Stimulated activated CD4-positive, alpha-beta T cell treated with anti-CD3 and anti-CD28 coated beads, Interleukin-2, amount 100 ng/mL, for 48 hours (primary cell): ENCODE data around the gene SAPCD2.
A peak's percentile ranks its signal among the peaks of the same experiment; 100 is the strongest.
"Not testable (repeated sequence)": the region's sequence is repeated elsewhere in the genome, so short reads cannot be mapped to it uniquely, and the experiment has no call there.

Experiments
- DNase-seq, 2 donors: peaks; one replicate each; pipeline ENCODE4 v3.0.0-alpha.2; 2020

Gene SAPCD2

GRCh38 chr9:137044502-137045177, 25.7 kb downstream of the SAPCD2 start:
- no peak for DNase-seq

GRCh38 chr9:137044037-137044436, 26.3 kb downstream of the SAPCD2 start:
- DNase-seq = no peak

- no peak for DNase-seq
Observed at GRCh38 chr9:137042751-137043727, 27.3 kb downstream of the SAPCD2 start.

- no peak for DNase-seq
Observed at GRCh38 chr9:137041124-137041523, 29.2 kb downstream of the SAPCD2 start.

- no peak for DNase-seq
Observed at GRCh38 chr9:137040568-137040967, 29.8 kb downstream of the SAPCD2 start.

- DNase-seq = no peak
Observed at GRCh38 chr9:137039611-137040366, 30.6 kb downstream of the SAPCD2 start.

GRCh38 chr9:137038916-137039315, 31.4 kb downstream of the SAPCD2 start:
- DNase-seq = no peak

- no peak for DNase-seq
Observed at GRCh38 chr9:137037483-137037882, 32.9 kb downstream of the SAPCD2 start.

GRCh38 chr9:137037035-137037434, 33.3 kb downstream of the SAPCD2 start:
- DNase-seq = no peak

- DNase-seq = no peak
Observed at GRCh38 chr9:137035937-137036336, 34.4 kb downstream of the SAPCD2 start.

- DNase-seq = no peak
Observed at GRCh38 chr9:137035507-137035834, 34.9 kb downstream of the SAPCD2 start.

- peak; percentile 83 to 86 for DNase-seq
Observed at GRCh38 chr9:137034709-137035506, 35.4 kb downstream of the SAPCD2 start.

GRCh38 chr9:137034039-137034708, 36.2 kb downstream of the SAPCD2 start:
- DNase-seq = no peak

GRCh38 chr9:137033481-137033880, 36.9 kb downstream of the SAPCD2 start:
- DNase-seq = not testable (repeated sequence)

GRCh38 chr9:137032858-137033257, 37.5 kb downstream of the SAPCD2 start:
- no peak for DNase-seq

GRCh38 chr9:137031904-137032640, 38.3 kb downstream of the SAPCD2 start, which contains the start of gene FUT7:
TSS of gene FUT7 (minus strand) at chr9:137032088. CDS start at chr9:137031991, 97 bp downstream.
- DNase-seq = no peak

- DNase-seq = peak in 1 of 2 donors; percentile 32
Observed at GRCh38 chr9:137030538-137031527, 39.5 kb downstream of the SAPCD2 start.

- DNase-seq = no peak
Observed at GRCh38 chr9:137030006-137030405, 40.4 kb downstream of the SAPCD2 start.

- peak; percentile 80 to 84 for DNase-seq
Observed at GRCh38 chr9:137029058-137029936, 41.1 kb downstream of the SAPCD2 start.
